ENCODE results near the gene UTY. TPM values are rescaled to one million over a fixed set of nuclear protein-coding genes. Genes with fewer than 3 reads are reported as not detected.

UTY gene
- total and polyA plus RNA-seq, 9 donors: 0.03 TPM; not detected in 8

DNA sequence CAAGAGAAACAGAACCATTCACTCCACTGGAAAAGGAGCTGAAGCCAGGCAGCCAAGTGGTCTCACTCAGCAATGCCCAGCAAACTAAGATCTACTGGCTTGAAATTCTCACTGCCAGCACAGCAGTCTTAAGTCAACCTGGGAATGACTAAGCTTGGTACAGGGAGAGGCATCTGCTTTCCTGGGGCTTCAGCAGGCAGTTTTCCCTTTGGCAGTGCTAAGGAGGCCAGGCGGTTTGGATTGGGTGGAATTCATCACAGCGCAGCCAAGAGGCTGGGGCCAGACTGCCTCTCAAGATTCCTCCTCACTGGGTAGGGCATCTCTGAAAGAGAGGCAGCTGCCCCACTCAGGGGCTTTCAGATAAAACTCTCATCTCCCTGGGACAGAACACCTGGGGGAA is 149.2 kb downstream of the UTY start:
- Histone ChIP-seq H3K4me3 (no peak overlapping the region), H3K9me3 (no peaks in the 10 kb centered on the region), H3K4me1 (ENCODE audit: insufficient read depth) (no peaks in the 10 kb centered on the region), H3K27me3 (no peaks in the 10 kb centered on the region), H3K27ac (no peak overlapping the region), H3K36me3 (no peaks in the 10 kb centered on the region)
- intact Hi-C loops (cut with DNase I): no loop called here
- no peak for TF ChIP-seq CTCF (IDR thresholded peaks at IDR 0.05)
- no peak for TF ChIP-seq EP300 (IDR thresholded peaks at IDR 0.05)
- no peak for TF ChIP-seq POLR2A (IDR thresholded peaks at IDR 0.05)
- DNase-seq: no peak
- no CpG with 5 or more reads among the region's 2 CpGs for WGBS, 3 donors

DNA sequence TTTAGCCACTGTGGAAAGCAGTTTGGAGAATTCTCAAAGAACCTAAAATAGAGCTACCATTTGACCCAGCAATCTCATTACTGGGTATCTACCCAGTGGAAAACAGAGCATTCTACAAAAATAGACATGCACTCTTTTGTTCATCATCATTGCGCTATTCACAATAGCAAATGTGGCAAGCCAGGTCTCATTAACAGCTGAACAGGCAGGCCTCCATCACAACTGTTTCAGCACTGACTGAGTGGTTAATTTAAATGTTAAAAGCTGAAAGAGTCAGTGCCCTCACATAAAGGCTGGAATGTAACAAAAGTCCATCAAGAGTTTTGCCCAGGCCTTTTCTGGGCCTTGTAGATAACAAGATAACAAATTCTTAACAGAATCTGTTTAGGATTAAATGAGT is 166.9 kb downstream of the UTY start:
- intact Hi-C loops (cut with DNase I): no loop called here
- DNase-seq: no peak
- Histone ChIP-seq H3K9me3 (no peaks in the 10 kb centered on the region), H3K27me3 (no peaks in the 10 kb centered on the region), H3K4me3 (no peak overlapping the region), H3K27ac (no peak overlapping the region), H3K4me1 (ENCODE audit: insufficient read depth) (no peaks in the 10 kb centered on the region), H3K36me3 (no peaks in the 10 kb centered on the region)
- no peak for TF ChIP-seq POLR2A (IDR thresholded peaks at IDR 0.05)
- TF ChIP-seq EP300 (IDR thresholded peaks at IDR 0.05): no peak
- TF ChIP-seq CTCF (IDR thresholded peaks at IDR 0.05): no peak
- WGBS, 3 donors: no CpG with 5 or more reads among the region's 1 CpG

DNA sequence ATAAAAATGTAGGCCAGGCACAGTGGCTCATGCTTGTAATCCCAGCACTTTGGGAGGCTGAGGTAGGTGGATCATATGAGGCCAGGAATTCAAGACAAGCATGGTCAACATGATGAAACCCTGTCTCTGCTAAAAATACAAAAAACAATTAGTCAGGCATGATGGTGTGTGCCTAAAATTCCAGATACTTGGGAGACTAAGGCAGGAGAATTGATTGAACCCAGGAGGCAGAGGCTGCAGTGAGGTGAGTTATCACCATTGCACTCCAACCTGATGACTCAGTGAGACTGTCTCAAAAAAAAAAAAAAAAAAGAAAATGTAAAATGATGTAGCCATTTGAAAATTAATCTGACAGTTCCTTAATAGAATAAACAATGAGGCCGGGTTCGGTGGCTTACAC is 171.9 kb downstream of the UTY start:
- DNase-seq: no peak
- Histone ChIP-seq H3K27ac (no peak overlapping the region), H3K27me3 (no peaks in the 10 kb centered on the region), H3K9me3 (no peaks in the 10 kb centered on the region), H3K4me3 (no peak overlapping the region), H3K36me3 (no peaks in the 10 kb centered on the region), H3K4me1 (ENCODE audit: insufficient read depth) (no peaks in the 10 kb centered on the region)
- TF ChIP-seq POLR2A (IDR thresholded peaks at IDR 0.05) (no peak), CTCF (IDR thresholded peaks at IDR 0.05) (no peak), EP300 (IDR thresholded peaks at IDR 0.05) (no peak)
- no CpG with 5 or more reads among the region's 2 CpGs for WGBS, 3 donors
- intact Hi-C loops (cut with DNase I): no loop called here

GRCh38 chrY:13300795-13301194 is 179.0 kb downstream of the UTY start:
- intact Hi-C loops (cut with DNase I): no loop called here
- no peaks in the 10 kb centered on the region for H3K36me3 ChIP-seq
- H3K27ac ChIP-seq: no peak overlapping the region
- H3K27me3 ChIP-seq: no peaks in the 10 kb centered on the region
- H3K9me3 ChIP-seq: no peaks in the 10 kb centered on the region
- no peak for DNase-seq
- WGBS, 3 donors: no CpG with 5 or more reads among the region's 4 CpGs
- H3K4me1 ChIP-seq (ENCODE audit: insufficient read depth): no peaks in the 10 kb centered on the region
- TF ChIP-seq EP300 (IDR thresholded peaks at IDR 0.05): no peak
- TF ChIP-seq POLR2A (IDR thresholded peaks at IDR 0.05): no peak
- TF ChIP-seq CTCF (IDR thresholded peaks at IDR 0.05): no peak
- H3K4me3 ChIP-seq: no peak overlapping the region

DNA sequence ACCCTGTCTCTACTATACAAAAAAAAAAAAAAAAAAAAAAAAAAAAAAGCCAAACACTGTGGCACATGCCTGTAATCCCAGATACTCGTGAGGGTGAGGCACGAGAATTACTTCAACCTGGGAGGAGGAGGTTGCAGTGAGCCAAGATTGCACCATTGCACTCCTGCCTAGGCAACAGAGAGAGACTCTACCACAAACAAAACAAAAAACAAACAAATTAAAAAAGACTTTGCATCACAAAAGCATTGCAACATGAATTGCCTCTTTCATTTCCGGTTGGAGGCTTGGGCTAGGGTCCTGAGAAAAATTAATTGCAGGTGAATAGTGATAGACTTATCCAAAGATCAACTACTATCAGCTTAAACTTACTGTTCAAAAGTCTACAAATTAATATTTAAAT is 180.4 kb downstream of the UTY start:
- Histone ChIP-seq H3K36me3 (no peaks in the 10 kb centered on the region), H3K27me3 (no peaks in the 10 kb centered on the region), H3K4me1 (ENCODE audit: insufficient read depth) (no peaks in the 10 kb centered on the region), H3K4me3 (no peak overlapping the region), H3K9me3 (no peaks in the 10 kb centered on the region), H3K27ac (no peak overlapping the region)
- intact Hi-C loops (cut with DNase I): no loop called here
- no peak for TF ChIP-seq EP300 (IDR thresholded peaks at IDR 0.05)
- no peak for TF ChIP-seq POLR2A (IDR thresholded peaks at IDR 0.05)
- TF ChIP-seq CTCF (IDR thresholded peaks at IDR 0.05): no peak
- no CpG with 5 or more reads among the region's 3 CpGs for WGBS, 3 donors
- DNase-seq: no peak
